Hematopoietic multipotent progenitor cell treated with erythropoietin and hydrocortisone succinate and interleukin-3 and kit ligand, for 6 days (in vitro differentiated cells): Measurements from ENCODE around the gene CFAP300.

Experiments used
- DNase-seq: peaks from one replicate; pipeline ENCODE4 v3.0.0-alpha.2; 2015

CFAP300 gene

DNA sequence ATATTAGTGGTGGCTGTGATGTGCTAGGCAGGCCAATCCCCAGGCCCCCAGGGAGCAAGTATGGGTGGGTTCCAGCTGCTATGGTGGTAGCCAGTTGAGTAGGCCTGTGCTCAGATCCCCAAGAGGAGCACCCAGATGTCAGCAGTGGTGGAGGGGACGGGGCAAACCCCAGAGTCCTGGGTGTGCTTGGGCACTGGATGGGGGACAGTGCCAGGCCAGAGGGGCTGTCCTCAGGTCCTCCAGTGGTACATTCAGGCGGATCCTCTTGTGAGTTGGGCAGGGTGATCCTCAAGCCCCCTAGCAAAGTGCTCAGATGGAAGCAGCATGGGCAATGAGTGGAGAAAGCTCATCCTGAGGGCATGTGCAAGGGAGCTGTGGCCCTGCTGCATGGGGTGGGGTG is 26.0 kb downstream of the CFAP300 start:
- DNase-seq = no peak

DNA sequence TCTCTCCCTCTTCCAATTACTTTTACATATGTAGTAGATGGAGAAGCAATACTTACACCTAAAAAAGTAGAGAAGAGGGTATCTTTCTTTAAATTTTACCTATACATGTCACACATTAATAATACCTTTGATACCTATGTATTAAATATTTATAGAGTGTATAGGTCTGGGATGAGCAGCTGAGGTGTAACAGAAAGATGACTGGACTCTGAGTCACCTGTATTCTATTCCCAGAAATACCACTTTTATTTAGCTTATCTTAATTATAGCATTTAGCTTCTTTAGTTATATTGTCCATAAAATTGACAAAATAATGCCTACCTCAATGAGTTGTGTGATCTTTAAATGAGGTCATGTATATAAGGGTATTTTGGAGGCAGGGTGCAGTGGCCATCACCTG is 32.4 kb downstream of the CFAP300 start:
- no peak for DNase-seq

DNA sequence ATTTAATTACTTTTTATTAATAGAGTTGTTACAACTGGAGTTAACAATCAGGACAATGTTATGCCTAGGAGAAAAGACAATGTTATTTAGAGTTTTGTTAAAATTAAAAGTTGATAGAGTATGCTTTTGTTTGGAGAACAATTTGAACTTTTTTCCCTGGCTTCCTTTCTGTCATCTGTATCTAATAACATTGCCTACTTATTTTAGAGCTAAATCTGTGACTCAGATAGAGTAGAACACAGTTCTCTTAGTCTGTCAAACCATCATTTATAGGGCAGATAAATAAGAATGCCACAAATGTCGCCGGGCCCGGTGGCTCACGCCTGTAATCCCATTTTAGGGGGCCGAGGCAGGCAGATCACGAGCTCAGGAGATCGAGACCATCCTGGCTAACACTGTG is 34.1 kb downstream of the CFAP300 start:
- DNase-seq = no peak

DNA sequence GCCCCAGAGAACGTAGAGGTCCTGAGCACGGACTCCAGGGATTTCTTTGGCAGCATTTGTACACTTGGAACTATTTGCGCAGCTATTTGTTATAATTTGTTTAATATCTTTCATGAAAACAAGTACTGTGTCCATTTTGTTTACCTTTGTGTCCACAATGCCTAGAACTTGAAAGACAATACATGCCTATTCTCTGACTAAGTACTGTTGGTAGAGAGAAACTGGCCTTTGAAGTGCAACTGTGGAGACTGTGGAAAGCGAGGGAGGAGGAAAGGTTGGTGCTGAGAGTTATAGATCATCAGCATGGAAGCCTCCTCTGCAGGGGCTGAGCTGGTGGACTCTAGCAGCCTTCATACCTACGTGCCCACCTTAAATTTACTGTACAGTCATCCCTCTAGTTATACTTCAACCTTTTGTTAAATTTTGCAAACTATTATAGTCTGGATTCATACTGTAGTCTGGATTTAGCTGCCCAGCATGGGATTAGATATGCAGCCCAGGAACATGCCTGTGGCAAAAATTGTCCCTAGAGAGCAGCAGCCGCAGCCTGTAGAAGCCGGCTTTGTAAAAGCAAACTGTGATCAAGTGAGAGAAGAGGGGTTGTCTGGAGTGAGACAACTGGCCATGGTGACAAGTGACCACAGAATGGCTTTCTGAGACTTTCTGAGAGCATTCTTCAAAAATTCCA is 38.8 kb downstream of the CFAP300 start:
- no peak for DNase-seq

DNA sequence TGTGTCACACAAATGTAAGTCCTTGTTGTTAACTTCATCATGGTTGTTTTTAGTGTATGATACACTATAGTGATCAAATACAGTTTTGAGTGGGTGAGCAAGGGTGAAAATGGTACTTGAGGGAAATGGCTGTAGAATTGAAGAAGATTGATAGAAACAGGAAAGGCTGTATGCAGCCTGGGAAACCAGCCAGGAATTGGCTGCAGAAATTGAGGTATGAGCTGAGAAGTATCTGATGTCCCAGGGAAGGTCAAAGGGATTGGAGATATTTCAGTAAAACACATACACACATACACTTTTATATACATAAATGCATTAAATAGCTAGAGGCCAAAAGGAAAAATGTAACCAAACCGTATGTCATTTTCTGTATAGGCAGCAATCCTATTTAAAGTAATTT is 49.9 kb downstream of the CFAP300 start:
- no peak for DNase-seq

DNA sequence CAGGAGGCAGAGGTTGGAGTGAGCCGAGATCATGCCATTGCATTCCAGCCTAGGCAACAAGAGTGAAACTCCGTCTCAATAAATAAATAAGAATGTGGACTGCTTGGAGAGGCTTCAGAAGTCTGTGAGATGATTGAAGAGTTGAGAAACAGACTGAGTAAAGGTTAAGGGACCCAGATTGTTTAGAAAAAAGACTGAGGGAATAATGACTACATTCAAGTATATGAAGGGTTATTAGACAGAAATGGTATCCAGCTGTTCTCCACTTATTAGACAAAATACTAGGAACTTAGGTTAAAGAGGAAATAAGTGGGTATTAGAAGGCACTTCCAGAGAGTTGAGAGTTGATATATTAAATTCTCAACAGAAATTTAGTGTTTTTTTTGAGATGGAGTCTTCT is 52.5 kb downstream of the CFAP300 start:
- DNase-seq = no peak

DNA sequence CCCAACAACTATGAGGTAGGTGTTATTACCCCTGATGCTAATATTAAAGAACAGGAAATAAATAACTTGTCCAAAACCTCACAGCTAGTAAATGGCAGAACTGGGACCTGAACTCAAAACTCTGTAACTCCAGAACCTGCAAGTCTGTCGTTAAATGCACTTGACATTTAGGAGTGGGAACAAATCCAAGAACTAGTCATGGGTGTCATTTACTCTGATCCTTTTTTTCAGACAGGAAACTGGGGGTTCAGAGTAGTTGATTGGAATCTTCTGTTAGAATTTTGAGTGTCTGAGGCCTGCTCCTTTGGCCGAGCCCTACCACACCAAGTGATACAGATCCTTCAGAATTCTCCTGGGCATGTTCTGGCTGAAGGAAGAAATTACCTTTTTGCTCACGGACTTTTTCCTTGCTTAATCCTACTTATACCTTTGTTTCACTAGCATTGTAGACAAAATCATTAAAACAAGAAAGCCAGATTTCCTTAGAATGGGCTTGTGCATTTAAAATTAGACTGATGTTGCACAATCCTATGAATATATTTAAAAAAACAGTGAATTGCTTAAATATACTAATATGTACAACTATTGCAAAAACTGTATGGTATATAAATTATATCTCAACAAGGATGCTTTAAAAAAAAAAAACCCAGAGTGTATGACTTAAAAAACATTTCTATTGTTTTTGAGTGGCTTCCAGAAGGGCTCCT is 61.6 kb downstream of the CFAP300 start:
- DNase-seq = no peak

DNA sequence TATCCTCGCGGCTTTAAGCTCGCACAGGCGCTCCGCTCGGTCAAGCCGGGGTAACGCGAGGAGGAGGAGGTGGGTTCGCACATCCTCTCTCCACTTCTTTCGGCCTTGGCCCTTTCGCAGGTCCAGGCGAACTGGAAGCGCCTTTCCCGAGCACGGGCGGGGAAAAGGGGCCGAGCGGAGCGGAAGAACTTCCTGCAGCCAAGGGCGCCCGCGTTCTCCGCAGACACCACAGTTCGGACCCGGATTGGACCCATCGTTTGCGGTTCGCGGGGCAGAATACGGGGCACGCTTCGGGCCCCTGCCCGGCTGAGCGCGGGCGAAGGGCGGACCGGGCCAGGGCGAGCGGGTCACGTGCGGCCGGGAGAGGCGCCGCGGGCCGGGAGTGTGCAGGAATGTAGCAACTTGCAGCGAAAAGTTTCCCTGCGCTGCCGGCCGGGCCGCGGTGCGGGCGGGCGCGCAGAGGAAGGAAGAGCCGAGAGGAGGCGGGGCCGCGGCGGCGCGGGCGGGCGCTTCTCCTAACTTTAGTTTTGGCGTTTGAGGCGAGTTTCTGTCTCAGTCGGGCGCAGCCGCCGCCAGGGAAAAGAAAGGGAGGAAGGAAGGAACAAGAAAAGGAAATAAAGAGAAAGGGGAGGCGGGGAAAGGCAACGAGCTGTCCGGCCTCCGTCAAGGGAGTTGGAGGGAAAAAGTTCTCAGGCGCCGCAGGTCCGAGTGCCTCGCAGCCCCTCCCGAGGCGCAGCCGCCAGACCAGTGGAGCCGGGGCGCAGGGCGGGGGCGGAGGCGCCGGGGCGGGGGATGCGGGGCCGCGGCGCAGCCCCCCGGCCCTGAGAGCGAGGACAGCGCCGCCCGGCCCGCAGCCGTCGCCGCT is 62.9 kb downstream of the CFAP300 start, which contains the start of gene YAP1:
Gene YAP1 (plus strand): TSS at position 552 of the 865 bp plus-strand sequence. CDS start 402 bp downstream, outside the sequence.
- peak; percentile 75 for DNase-seq

DNA sequence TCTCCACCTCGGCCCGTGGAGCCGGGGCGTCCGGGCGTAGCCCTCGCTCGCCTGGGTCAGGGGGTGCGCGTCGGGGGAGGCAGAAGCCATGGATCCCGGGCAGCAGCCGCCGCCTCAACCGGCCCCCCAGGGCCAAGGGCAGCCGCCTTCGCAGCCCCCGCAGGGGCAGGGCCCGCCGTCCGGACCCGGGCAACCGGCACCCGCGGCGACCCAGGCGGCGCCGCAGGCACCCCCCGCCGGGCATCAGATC is 63.4 kb downstream of the CFAP300 start:
- no peak for DNase-seq

DNA sequence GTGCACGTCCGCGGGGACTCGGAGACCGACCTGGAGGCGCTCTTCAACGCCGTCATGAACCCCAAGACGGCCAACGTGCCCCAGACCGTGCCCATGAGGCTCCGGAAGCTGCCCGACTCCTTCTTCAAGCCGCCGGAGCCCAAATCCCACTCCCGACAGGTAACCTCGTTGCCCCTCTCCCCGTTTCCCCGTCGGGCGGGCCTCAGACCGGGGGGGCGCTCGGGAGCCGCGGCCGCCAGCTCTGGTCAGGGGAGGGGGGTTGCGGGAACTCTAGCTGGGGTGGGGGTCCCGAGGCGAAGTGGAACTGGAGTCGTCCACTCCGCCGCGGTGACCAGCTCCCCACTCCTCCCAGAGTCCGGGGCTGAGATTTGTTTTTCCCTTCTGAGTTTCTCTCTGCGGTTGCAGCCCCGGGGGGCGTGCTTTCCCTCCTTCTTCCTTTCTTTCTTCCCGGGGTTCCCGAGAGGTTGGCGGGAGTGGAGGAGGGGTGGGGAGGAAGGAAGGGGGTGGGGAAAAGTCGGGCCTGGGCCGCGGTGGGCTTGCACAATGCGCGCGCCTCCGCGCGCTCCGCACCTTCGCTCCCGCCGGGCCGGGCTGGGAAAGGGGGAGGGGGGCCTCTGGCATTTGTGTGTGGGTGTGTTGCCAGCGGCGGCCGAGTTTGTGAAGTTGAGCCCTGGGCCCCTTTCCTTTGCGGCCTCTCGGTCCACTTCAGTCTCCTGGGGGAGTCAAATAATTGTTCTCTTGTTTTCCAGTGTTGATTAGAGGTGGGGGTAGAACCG is 64.0 kb downstream of the CFAP300 start:
- no peak for DNase-seq

DNA sequence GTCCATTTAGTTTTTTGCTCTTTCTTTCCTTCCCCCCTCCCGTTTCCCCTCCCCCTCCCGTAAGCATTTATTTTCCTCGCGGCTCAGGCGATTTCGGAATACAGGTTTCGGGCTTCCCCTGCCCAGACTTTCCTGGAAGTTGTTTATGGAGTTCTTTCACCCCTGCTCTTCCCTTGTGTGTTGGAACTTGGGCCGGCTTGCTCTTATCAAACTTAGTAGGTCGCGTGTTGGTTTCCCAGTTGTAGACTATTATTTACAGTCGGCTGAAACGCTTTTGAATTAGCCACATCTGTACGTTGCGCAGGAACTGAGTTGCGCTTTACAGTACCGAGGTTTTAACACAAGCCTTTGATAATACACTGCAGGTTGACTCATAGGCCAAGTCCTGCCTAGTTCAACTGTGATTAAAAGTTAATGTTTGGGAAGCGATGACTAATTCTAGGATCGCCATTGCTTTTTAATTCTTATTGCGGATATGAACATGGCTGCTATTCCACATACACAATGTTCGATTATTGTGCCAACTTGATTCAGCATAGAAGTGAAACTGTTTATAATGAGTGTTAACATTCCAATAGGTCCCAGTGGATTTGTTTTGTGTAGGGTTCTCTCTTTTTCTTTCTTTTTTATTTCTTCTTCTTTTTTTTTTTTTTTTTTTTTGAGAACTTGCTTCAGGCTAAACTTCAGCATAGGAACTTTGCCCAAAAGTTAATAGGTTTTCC is 64.7 kb downstream of the CFAP300 start:
- no peak for DNase-seq

DNA sequence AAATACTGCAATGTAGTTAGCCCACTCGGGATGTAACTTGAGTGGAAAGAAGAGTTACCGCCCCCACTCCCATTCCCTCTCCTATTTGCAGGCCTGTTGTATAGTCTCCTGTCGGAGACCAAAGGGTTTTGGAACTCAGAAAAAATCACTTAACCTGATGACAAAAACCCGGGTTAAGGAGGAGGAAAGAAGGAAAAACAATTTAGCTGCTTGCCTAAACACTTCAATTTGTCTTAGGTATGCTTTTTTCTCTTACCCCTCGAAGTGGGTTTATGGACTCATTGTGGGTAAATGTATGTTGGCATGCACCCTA is 65.2 kb downstream of the CFAP300 start:
- no peak for DNase-seq

DNA sequence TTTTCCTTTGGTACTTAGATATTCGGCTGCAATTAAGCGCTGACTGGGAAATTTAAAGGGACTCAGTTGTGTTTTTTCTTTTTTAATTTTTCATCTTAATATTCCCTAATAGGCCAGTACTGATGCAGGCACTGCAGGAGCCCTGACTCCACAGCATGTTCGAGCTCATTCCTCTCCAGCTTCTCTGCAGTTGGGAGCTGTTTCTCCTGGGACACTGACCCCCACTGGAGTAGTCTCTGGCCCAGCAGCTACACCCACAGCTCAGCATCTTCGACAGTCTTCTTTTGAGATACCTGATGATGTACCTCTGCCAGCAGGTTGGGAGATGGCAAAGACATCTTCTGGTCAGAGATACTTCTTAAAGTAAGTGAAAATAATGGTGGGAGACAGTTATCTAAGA is 66.8 kb downstream of the CFAP300 start:
- DNase-seq = no peak

DNA sequence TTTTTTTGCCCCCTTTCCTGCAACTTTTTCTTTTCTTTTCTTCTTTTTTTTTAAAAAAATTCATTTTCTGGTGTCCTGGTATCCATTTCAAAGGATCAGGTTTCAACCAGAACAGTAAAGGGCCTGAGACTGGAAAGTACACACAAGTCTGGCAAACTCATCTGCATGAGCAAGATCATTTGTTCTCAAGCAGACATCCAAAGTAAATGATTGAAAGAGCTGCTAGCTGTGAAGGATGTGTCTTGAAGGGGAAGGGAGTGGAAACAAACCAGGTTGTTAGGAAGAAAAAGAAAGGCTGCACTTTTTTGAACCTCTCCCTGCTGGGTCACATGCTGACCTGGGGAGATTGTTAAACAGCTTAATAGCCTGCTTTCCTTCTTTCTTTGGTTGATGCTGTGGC is 68.3 kb downstream of the CFAP300 start:
- DNase-seq = no peak

DNA sequence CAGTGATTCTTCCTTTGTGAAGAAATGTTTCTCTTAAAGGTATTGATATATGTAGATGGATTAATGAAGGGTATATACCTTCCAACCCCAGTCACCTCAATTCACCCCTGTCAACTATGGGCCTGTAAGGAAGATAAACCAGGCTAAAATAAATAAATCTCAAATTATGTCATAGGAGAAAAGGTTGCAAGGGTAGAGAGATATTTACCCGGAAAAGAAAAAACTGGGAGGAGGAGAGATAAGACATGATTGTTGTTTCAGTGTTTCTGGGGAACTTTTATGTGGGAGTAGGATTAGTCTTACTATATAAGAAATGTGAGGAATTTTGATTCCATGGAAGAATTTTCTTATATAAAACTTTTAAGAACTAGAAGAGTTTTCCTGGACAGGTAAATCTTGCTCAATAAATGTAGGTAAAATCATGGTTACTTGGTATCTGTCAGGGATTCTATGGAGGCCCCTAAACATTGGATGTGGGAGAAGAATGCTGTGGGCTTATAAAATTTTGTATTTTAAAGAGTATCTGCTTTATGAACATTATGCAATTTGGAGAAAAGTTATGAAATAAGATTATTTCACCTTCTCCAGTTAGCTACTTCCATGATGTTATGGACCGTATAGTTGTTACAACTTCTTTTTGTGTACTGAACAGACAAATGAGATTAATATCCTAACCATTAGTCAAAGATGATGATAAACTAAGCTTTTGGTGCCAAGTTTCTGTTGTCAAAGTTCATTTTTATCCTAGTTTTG is 69.4 kb downstream of the CFAP300 start:
- no peak for DNase-seq

DNA sequence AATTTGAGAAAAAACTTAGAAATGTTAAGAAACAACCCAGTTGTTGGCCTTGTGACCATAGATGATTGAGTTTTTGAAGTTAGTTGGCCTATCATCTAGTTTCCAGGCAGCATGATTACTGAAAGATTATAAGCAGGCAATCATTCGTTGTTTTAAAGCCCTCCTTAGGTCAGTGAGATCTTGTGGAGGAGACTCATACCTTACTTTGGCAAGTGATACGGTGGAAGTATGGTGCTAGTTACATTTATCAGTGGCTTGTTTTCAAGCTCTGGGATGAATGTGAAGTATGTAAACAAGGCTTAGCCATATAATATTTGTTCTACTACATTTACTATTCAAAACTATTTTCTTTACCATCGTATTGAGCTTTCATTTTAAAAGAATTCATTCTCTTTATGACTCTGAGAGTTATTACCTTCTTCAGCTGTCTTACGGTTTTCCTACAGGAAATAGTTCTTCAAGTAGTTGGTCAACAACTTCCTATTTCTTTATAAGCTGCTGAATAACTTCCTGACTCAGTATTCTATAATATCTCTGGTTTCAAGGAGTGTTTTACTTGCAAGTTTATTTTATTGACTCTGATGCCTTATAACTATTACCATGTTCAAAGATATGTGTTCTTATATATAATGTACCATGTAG is 70.4 kb downstream of the CFAP300 start:
- DNase-seq = no peak

DNA sequence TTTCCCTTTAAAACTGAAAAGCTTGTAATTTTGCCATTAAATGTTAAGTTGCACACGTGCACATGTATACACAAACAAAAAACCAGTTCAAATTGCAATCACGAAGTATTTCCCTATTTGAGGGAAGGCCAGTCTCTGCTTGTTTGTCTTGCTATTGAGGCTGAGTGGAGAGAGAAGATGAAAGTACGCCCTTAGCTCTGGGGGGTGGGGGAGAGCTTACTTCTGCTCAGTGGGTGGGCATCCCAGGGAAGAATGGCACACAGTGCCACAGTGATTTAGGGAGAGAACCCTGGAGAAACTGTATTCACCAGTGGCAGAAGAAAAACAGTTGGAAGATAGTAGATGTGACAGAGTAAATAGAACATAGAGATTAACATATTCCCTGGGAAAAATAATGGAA is 71.7 kb downstream of the CFAP300 start:
- DNase-seq = no peak

DNA sequence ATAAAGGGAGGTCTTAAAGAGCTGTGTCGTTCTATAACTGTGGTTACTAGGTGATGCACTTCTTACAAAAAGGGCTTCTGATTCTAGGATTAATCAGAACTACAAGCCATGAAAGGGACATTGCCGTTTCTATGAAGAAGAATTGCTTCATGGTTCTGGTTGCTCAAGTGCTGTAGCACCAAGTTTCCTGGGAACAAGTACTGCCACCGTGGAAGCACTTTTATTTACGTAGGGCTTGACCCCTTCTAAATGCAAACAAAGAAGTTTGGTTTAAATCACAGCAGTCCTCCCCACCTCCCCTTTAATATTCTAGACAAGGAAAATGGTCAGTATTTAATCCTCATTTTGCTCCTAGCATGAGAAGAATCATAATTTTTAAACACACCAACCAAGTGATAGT is 72.8 kb downstream of the CFAP300 start:
- DNase-seq = no peak

DNA sequence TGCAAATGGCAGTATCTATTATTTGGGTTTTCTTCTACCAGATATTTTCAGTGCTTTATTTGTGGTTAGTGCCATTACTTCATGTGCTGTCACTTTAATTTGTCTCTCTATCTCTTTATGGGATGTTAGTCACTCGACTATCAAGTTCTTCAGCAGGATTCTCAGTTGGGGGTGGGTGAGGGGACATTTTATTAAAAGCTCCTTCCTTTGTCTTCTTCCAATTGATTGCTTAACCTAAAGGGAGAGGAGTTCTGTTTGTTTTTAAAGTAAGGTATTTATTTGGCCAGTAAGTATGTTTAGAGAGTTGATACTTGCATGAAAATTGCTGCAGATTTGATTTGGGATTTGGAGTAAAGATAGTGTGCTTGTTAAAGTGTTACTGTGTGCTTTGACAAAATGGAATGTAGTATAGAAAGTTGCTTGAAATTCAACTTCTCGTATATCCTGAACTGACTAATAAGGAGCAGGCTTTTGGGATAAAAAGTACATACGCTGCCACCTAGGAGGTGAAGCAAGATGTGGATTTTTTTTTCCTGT is 73.3 kb downstream of the CFAP300 start:
- no peak for DNase-seq

DNA sequence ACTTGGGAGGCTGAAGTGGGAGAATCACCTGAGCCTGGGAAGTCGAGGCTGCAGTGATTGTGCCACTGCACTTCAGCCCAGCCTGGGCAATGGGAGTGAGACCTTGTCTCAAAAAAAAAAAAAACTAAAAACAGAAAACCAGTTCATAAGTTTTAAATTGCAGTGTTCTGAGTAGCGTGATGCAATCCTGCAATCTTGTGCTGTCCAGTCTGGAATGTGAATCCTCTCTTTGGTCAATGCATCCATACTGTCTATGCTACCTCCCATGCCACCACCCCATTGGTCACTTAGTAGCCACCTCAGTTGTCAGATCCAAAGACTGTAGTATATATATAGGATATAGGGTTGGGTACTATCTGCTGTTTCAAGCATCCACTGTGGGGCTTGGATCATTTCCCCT is 74.1 kb downstream of the CFAP300 start:
- DNase-seq = no peak
